ENCODE results near the gene SELENOK.

Gene SELENOK

DNA sequence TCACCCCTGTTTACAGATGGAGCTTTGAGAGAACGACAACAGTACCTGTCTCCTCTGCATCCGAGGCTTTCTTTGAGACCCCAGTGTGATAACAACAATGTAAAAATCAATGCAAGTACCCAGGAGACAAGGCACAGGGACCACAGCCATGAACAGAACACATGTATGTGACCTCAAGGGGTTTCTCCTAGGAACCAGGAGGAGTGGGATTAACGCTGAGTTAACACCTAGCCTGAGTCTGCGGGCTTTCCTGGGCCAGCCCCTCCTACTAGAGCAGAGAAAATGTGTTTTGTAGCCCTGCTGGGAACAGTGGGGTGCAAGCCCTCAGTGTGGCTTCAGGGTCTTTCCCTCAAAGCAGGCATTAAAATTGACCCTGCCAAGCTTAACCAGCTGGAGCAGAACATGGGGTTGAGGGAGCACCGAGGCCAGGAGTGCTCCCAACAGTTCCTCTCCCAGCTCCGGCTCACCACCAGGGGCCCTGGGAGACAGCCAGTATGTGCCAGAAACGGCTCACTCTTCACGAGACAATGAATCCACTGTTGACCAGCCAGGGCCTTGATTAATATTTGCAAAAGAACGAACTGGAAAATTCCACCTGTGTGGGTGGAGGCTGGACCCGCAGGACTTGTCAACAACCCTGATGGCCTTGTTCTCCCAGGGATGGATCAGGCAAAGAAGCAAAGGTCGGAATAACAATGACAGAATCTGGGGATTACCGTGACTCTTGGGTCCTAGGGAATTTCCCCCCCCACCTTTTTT lies 49.0 kb downstream of the SELENOK start:
- DNase-seq (ENCODE audit: low spot score) = no peak
- TF ChIP-seq, protein P1, sequence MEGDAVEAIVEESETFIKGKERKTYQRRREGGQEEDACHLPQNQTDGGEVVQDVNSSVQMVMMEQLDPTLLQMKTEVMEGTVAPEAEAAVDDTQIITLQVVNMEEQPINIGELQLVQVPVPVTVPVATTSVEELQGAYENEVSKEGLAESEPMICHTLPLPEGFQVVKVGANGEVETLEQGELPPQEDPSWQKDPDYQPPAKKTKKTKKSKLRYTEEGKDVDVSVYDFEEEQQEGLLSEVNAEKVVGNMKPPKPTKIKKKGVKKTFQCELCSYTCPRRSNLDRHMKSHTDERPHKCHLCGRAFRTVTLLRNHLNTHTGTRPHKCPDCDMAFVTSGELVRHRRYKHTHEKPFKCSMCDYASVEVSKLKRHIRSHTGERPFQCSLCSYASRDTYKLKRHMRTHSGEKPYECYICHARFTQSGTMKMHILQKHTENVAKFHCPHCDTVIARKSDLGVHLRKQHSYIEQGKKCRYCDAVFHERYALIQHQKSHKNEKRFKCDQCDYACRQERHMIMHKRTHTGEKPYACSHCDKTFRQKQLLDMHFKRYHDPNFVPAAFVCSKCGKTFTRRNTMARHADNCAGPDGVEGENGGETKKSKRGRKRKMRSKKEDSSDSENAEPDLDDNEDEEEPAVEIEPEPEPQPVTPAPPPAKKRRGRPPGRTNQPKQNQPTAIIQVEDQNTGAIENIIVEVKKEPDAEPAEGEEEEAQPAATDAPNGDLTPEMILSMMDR (IDR thresholded peaks at IDR 0.05; ENCODE audit: extremely low read depth, missing control alignments) = no peak

DNA sequence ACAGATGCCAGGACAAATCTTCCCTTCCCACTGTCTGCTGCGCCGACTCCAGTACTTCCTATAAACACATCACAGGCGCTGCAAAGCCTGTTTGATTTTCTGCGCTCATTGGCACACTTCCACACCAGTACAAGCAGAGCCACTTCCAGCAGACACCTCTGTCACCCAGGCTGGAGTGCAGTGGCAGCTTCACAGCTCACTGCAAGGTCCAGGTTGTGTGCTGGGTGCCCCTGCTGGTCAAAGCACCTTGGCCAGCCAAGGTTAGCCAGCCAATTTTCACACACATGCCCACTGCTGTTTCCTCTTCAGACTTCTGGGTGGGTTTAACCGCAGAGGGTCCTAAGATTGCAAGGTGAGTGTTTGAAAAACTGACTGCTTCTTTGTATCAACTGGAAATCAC lies 50.4 kb downstream of the SELENOK start:
- DNase-seq (ENCODE audit: low spot score) = no peak
- TF ChIP-seq, protein P1 (IDR thresholded peaks at IDR 0.05; ENCODE audit: extremely low read depth, missing control alignments) = no peak

DNA sequence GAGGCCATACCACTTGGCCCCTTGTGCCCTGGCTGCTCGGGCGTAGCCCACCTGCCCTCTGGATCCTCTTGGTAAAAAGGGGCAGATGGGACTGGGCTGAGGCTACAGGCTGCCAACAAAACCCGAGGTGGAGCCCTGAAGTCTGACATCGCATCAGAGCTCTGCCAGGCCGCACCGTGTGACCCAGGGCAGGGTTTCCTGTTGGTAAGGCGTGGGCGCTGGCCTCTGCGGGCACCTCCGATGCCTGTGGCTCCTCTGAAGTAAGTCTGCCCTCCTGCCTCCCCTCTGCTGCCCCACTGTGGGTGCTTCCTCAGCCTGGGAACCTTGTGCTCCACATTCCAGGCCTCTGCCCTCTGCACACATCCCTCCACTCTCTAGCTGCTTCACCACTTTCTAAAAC lies 54.3 kb downstream of the SELENOK start:
- TF ChIP-seq, protein P1 (IDR thresholded peaks at IDR 0.05; ENCODE audit: extremely low read depth, missing control alignments) = no peak
- DNase-seq (ENCODE audit: low spot score) = no peak

DNA sequence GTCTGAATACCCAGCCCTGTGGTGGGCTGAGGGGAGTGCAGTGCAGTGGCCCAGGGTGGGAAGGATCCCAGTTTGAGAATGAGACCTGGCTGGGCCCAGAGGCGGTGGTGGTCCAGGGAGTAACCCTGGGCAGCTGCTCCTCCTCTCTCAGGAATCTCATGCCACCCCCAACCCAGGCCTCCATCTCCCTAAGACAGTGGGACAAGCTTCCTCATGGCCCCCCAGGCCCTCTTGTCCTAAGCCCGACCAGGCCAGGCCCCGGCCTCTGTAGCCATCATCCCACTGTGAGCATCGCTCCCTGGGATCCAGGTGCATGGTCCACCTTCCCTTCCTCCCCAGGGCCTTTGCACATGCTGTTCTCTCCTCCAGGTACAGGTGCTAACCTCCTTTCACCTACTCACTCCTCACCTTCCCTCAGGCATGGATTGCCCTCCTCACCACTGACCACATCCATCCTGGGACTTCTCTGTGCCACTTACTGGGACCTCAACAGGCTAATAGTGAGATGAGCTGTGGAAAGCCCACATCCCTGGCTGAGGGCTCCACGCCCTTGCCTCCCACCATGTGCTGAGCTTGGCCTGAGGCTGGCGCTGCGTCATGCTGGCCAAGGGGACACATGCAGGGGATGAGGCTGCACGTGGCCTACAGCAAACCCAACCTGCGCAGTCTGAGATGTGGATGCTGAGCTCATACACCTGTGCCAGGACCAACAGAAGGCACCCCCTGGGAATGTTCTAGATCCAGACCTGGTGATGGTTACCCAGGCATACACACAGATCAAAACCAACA lies 55.4 kb downstream of the SELENOK start:
- DNase-seq (ENCODE audit: low spot score) = no peak
- TF ChIP-seq, protein P1 (IDR thresholded peaks at IDR 0.05; ENCODE audit: extremely low read depth, missing control alignments) = no peak

DNA sequence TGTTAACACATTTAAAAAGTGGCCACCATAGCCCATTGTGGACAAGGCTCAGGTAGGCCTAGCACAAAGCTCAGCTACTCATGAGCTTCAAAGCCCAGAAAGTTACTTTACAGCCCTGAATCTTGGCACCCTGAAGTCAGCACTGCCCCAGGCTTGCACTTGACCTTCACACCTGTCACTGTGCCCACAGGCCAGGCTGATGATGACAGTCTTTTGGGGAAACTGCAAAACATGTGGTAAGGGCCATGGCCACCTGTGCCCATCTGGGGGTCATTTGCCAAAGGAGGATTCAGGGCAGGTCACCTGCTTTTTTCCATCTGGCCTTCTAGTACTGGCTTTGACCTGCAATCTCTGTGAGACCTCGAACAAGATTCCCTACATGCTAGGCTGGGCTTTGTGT lies 56.4 kb downstream of the SELENOK start:
- DNase-seq (ENCODE audit: low spot score) = no peak
- TF ChIP-seq, protein P1 (IDR thresholded peaks at IDR 0.05; ENCODE audit: extremely low read depth, missing control alignments) = no peak

DNA sequence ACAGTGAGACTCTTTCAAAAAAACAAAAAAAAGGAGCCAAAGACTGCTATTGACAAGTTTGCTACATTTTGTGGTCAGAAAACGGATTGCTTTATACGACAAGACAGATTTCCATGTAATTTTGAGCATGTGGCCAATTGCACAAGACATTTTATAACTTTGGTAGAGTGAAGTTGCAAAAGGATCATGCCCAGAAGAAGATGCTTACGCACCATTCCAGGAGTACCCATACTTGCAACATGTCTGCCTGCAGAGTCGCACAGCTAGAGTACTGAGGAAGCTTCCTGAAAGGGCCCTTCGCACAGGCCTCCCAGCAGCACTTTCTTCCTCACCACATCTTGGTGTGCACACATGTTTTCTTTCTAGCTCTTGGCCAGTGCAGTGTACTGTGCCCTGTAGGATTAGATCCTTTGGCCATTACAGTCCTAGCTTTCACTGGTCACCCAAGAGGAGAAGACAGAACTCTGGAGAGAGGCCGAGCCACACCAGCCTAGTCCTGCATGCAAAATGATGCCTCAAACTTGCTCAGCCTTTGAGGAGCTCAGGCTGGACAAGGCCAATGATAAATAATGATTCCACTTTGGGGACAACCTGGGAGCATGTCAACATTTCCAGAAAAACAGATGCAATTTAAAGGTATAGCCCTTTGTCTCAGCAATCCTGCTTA lies 57.1 kb downstream of the SELENOK start:
- DNase-seq (ENCODE audit: low spot score) = no peak
- TF ChIP-seq, protein P1 (IDR thresholded peaks at IDR 0.05; ENCODE audit: extremely low read depth, missing control alignments) = no peak
